ENCODE data around the gene CRMP1. TPM values are rescaled to one million over a fixed set of nuclear protein-coding genes. Genes with fewer than 3 reads are reported as not detected.

Gene CRMP1
- total RNA-seq, 4 donors from 2014 or later = 2.1 to 5.0 (median 4.7) TPM; not detected in 1

DNA sequence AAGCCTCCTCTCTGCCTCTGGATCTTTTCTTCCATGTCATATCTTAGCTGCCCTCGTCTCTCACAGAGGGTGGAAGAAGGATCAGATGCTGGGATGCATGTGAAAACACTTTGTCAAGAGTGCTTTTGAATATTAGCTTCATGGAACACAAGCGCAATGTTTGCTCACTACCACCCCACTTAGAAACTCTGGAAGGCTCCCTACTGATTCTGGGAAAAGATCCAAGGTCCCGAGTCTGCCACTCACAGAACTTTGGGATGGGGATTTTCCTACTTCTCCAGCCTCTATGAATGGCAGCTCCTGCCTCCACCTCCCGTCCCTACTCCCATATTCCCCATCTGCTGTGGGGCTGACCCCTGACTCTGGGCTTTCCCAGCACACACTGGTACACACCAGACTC lies 40.2 kb upstream of the CRMP1 start:
- H3K4me1 ChIP-seq = no peaks in the 10 kb centered on the region
- no peaks in the 10 kb centered on the region for H3K36me3 ChIP-seq
- 33 to 37% methylated on average over 3 to 4 of the region's 4 CpGs for whole genome bisulfite sequencing, 2 donors
- peaks cover 0 to 73% (median 0%) of the 10 kb centered on the region in 4 donors for H3K27me3 ChIP-seq
- DNase-seq = no peak
- TF ChIP-seq, protein P1, sequence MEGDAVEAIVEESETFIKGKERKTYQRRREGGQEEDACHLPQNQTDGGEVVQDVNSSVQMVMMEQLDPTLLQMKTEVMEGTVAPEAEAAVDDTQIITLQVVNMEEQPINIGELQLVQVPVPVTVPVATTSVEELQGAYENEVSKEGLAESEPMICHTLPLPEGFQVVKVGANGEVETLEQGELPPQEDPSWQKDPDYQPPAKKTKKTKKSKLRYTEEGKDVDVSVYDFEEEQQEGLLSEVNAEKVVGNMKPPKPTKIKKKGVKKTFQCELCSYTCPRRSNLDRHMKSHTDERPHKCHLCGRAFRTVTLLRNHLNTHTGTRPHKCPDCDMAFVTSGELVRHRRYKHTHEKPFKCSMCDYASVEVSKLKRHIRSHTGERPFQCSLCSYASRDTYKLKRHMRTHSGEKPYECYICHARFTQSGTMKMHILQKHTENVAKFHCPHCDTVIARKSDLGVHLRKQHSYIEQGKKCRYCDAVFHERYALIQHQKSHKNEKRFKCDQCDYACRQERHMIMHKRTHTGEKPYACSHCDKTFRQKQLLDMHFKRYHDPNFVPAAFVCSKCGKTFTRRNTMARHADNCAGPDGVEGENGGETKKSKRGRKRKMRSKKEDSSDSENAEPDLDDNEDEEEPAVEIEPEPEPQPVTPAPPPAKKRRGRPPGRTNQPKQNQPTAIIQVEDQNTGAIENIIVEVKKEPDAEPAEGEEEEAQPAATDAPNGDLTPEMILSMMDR (IDR thresholded peaks at IDR 0.05) = no peak
- TF ChIP-seq POLR2A (IDR thresholded peaks at IDR 0.05) = no peak
- no peaks in the 10 kb centered on the region for H3K9me3 ChIP-seq
- intact Hi-C loops (cut with DNase I) = no loop called here
- no peak overlapping the region for H3K4me3 ChIP-seq
- no peak overlapping the region for H3K27ac ChIP-seq

DNA sequence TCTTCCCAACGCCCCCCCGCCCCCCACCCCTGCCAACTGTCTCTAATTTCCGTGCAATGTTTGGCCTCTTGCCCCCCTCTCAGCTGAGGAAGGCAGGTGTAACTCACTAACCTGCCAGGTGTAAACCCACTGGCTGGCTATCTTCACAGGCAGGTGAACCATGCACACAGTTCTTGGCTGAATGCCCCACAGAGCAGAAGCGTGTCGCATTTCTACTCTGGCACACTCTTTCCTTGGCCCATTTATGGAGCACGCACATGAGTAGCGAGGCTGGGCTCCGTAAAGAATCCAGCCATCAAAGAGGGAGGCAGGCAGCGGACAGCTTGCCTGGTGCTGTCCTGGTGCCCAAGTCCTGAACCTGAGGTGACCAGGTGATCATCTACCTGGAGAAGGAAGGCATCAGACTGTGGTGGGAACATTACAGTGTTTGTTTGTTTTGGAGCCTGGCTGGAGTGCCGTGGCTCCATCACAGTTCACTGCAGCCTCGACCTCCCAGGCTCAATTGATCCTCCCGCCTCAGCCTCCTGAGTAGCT lies 39.2 kb upstream of the CRMP1 start:
- intact Hi-C loops (cut with DNase I) = no loop called here
- Histone ChIP-seq H3K4me3 (no peak overlapping the region), H3K27me3 (peaks cover 0 to 83% (median 0%) of the 10 kb centered on the region in 4 donors), H3K36me3 (no peaks in the 10 kb centered on the region), H3K9me3 (no peaks in the 10 kb centered on the region), H3K27ac (no peak overlapping the region), H3K4me1 (no peaks in the 10 kb centered on the region)
- WGBS, 2 donors = 48 to 57% methylated on average over 6 to 8 of the region's 12 CpGs
- TF ChIP-seq, protein P1 (IDR thresholded peaks at IDR 0.05) = no peak
- no peak for TF ChIP-seq POLR2A (IDR thresholded peaks at IDR 0.05)
- DNase-seq = no peak

DNA sequence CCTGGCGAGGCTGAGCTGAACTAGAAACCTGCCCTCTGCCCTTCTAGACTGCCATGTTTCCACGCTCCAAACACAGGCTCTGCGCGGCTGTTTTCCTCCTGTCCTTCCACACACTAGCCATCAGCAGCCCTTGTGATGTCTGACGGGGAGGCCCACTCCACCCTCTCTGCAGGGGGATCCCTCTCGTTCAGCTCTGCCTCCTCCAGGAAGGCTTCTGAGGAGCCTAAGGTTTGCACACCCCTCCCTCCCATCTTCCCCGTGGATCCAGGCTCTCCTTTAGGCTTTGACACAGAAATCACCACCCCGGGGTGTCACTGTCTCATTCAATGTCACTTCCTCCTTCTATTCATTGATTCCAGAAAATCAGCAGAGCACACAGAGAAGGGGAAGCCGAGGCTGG lies 38.6 kb upstream of the CRMP1 start:
- peaks cover 0 to 88% (median 0%) of the 10 kb centered on the region in 4 donors for H3K27me3 ChIP-seq

DNA sequence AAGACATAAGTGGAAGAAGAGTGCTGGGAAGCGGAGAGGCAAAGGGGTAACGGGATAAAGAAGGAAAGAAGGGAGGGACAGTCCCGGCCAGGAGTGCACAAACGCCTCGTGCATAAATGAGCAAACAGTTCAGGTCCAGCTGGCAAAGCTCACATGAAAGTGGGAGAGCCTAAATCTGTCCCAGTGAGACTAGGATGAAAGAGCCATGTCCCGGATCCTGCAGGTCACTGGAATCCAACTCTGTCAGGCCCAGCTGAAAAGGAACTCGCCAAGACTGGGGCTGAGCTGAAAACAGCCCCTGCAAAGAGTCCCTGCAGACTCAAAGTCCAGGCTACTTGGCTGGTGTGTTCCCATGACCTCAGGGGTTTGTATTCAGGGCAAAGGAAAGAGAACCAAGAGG lies 38.0 kb upstream of the CRMP1 start:
- TF ChIP-seq, protein P1 (IDR thresholded peaks at IDR 0.05) = no peak
- no peak for TF ChIP-seq POLR2A (IDR thresholded peaks at IDR 0.05)

More for the DNA sequence above, 38.6 kb upstream of the CRMP1 start:
- 34 to 61% methylated on average over 7 to 9 of the region's 9 CpGs for WGBS, 2 donors
- no peaks in the 10 kb centered on the region for H3K36me3 ChIP-seq
- no peaks in the 10 kb centered on the region for H3K4me1 ChIP-seq
- no peaks in the 10 kb centered on the region for H3K9me3 ChIP-seq
- intact Hi-C loops (cut with DNase I) = no loop called here
- no peak overlapping the region for H3K27ac ChIP-seq
- H3K4me3 ChIP-seq = no peak overlapping the region
- TF ChIP-seq POLR2A (IDR thresholded peaks at IDR 0.05) = no peak
- TF ChIP-seq, protein P1 (IDR thresholded peaks at IDR 0.05) = no peak
- DNase-seq = no peak

DNA sequence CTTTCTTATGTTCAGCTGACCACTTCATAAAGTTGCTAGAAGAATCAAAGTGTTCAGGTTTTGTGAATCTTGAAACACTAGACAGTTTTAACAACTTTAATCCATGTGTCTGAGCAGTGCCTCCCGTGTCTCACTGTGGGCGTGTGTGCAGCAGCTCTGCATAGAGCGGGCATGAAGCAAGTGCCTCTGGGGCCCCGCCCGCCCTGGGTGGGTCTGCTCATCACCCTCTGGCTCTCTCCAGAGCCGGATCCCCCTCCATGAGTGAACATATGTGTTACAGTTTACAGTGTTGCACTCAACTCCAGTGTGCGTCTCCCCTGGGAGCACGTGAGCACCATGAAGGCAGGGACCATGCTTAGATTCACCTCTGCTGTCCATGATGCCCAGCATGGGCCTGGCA lies 37.6 kb upstream of the CRMP1 start:
- Histone ChIP-seq H3K4me1 (no peaks in the 10 kb centered on the region), H3K36me3 (no peaks in the 10 kb centered on the region), H3K27me3 (peaks cover 0 to 97% (median 0%) of the 10 kb centered on the region in 4 donors), H3K9me3 (no peaks in the 10 kb centered on the region), H3K4me3 (no peak overlapping the region), H3K27ac (no peak overlapping the region)
- TF ChIP-seq POLR2A (IDR thresholded peaks at IDR 0.05) = no peak
- TF ChIP-seq, protein P1 (IDR thresholded peaks at IDR 0.05) = no peak
- intact Hi-C loops (cut with DNase I) = no loop called here
- WGBS, 2 donors = 56 to 60% methylated on average over 6 of the region's 8 CpGs
- no peak for DNase-seq

More for the DNA sequence above, 38.0 kb upstream of the CRMP1 start:
- peaks cover 0 to 94% (median 0%) of the 10 kb centered on the region in 4 donors for H3K27me3 ChIP-seq
- H3K36me3 ChIP-seq = no peaks in the 10 kb centered on the region
- H3K9me3 ChIP-seq = no peaks in the 10 kb centered on the region
- no peaks in the 10 kb centered on the region for H3K4me1 ChIP-seq
- no peak overlapping the region for H3K27ac ChIP-seq
- no peak overlapping the region for H3K4me3 ChIP-seq
- WGBS, 2 donors = 51 to 69% methylated on average over 7 of the region's 7 CpGs
- intact Hi-C loops (cut with DNase I) = no loop called here
- DNase-seq = no peak
